ENCODE data around the gene VPS16.

Gene VPS16

GRCh38 chr20:2840138-2840966, at the start of gene VPS16, which contains the start of gene PCED1A:
Gene VPS16 (plus strand): TSS chr20:2840745. CDS start chr20:2840775, 30 bp downstream.
Gene PCED1A (minus strand): TSS chr20:2840655. CDS start chr20:2839912, 743 bp downstream.
- TF ChIP-seq CTCF (IDR thresholded peaks at IDR 0.05; ENCODE audit: low read depth, low read length), result no peak
- H3K4me3 ChIP-seq (ENCODE audit: low read depth, low read length), result peak within 1 kb of the TSS; percentile 81

- TF ChIP-seq CTCF (IDR thresholded peaks at IDR 0.05; ENCODE audit: low read depth, low read length), result no peak
- H3K4me3 ChIP-seq (ENCODE audit: low read depth, low read length), result no peak overlapping the region
These were observed 47.1 kb upstream of the VPS16 start for GRCh38 chr20:2793471-2793870.

- no peak for TF ChIP-seq CTCF (IDR thresholded peaks at IDR 0.05; ENCODE audit: low read depth, low read length)
- H3K4me3 ChIP-seq (ENCODE audit: low read depth, low read length), result no peak overlapping the region
These were observed 46.3 kb upstream of the VPS16 start for GRCh38 chr20:2794202-2794748.

GRCh38 chr20:2794866-2795447, 45.6 kb upstream of the VPS16 start:
- no peak for TF ChIP-seq CTCF (IDR thresholded peaks at IDR 0.05; ENCODE audit: low read depth, low read length)
- H3K4me3 ChIP-seq (ENCODE audit: low read depth, low read length), result no peak overlapping the region

- TF ChIP-seq CTCF (IDR thresholded peaks at IDR 0.05; ENCODE audit: low read depth, low read length), result no peak
- no peak overlapping the region for H3K4me3 ChIP-seq (ENCODE audit: low read depth, low read length)
These were observed 45.1 kb upstream of the VPS16 start for GRCh38 chr20:2795451-2795850.

GRCh38 chr20:2796011-2796660, 44.4 kb upstream of the VPS16 start:
- H3K4me3 ChIP-seq (ENCODE audit: low read depth, low read length), result no peak overlapping the region
- no peak for TF ChIP-seq CTCF (IDR thresholded peaks at IDR 0.05; ENCODE audit: low read depth, low read length)

Measured in WI38 (cell line).